Activated naive CD8-positive, alpha-beta T cell treated with anti-CD3 and anti-CD28 coated beads, Interleukin-2, amount 10 ng/mL, durations not matched to agents 7 days and 5 days (primary cell): ENCODE data around the gene RNF208. TPM values are rescaled to one million over a fixed set of nuclear protein-coding genes. Genes with fewer than 3 reads are reported as not detected.
"Not testable (repeated sequence)": the region's sequence is repeated elsewhere in the genome, so short reads cannot be mapped to it uniquely, and the experiment has no call there.

ENCODE experiments used
- ATAC-seq: fragments of 150-1000 bp; cut with Tn5 transposase; one replicate; pipeline ENCODE4 v1.10.0; 2021; ENCODE audit warnings: low read depth, moderate library complexity
- POLR2A ChIA-PET: fragments of 350-600 bp; sonication (Branson Sonifier 250); formaldehyde crosslinking; loops from one replicate; lab custom pipeline; 2021; ENCODE audit warnings: antibody characterized with exemption; lab: Charles Lee
- DNase-seq: peaks from one replicate; pipeline ENCODE4 v3.0.0; 2021
- H3K27ac Mint-ChIP-seq: one replicate; pipeline ENCODE4 v1.8.0; 2022; ENCODE audit warnings: mild to moderate bottlenecking, mixed read lengths
- H3K27me3 Mint-ChIP-seq: one replicate; pipeline ENCODE4 v1.8.0; 2022; ENCODE audit warnings: mild to moderate bottlenecking, moderate library complexity, mixed read lengths
- H3K36me3 Mint-ChIP-seq: one replicate; pipeline ENCODE4 v1.8.0; 2021; ENCODE audit warnings: mild to moderate bottlenecking, mixed read lengths
- H3K4me1 Mint-ChIP-seq: one replicate; pipeline ENCODE4 v1.8.0; 2021; ENCODE audit warnings: mixed read lengths
- H3K4me3 Mint-ChIP-seq: one replicate; pipeline ENCODE4 v1.8.0; 2022; ENCODE audit warnings: mild to moderate bottlenecking, moderate library complexity, mixed read lengths
- H3K9me3 Mint-ChIP-seq: one replicate; pipeline ENCODE4 v1.8.0; 2021; ENCODE audit warnings: mixed read lengths
- total RNA-seq, 2 experiments: library from RNA; stranded (reverse); gene quantifications; one replicate each; pipeline ENCODE4 v1.2.3, GENCODE V29; 2021

RNF208 gene
- total RNA-seq, 2 experiments from 2014 or later: 5.0 to 7.2 TPM

DNA sequence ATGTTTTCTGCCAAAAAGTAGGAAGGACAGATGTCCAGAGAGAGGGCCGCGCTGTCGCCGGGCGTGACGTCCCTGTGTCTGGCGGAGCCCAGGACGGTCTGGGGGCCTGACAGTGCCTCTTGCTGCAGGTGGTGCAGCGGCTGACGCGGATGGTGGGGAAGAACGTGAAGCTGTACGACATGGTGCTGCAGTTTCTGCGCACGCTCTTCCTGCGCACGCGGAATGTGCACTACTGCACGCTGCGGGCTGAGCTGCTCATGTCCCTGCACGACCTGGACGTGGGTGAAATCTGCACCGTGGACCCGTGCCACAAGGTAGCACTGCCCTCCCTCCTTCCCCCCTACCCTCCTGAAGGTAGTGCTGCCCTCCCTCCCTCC, 40.9 kb upstream of the RNF208 start:
- H3K27me3 Mint-ChIP-seq: no peaks in the 10 kb centered on the region
- H3K9me3 Mint-ChIP-seq: no peaks in the 10 kb centered on the region
- peaks cover 11% of the 10 kb centered on the region for H3K36me3 Mint-ChIP-seq
- no peak for ATAC-seq
- H3K4me3 Mint-ChIP-seq: no peak overlapping the region
- H3K4me1 Mint-ChIP-seq: peaks cover 4% of the 10 kb centered on the region
- POLR2A ChIA-PET: no interaction called here
- no peak for DNase-seq
- no peak overlapping the region for H3K27ac Mint-ChIP-seq

DNA sequence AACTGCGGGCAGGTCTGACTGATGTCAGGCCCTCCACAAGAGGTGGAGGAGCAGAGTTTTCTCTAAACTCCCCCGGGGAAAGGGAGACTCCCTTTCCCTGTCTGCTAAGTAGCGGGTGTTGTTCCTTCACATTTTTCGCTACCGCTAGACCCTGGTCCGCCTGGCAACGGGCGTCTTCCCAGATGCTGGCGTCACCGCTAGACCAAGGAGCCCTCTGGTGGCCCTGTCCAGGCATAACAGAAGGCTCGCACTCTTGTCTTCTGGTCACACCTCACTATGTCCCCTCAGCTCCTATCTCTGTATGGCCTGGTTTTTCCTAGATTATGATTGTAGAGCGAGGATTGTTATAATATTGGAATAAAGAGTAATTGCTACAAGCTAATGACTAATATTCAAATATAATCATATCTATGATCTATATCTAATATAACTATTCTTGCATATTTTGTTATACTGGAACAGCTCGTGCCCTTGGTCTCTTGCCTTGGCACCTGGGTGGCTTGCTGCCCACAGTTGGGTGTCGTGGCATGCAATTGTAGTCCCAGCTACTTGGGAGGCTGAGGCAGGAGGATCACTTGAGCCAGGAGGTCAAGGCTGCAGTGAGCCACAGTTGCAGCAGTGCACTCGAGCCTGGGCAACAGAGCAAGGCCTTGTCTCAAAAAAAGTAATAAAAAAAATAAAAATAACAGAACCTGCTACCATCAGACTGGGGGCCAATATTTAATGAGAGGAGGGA, 40.3 kb upstream of the RNF208 start:
- H3K4me3 Mint-ChIP-seq, H3K27me3 Mint-ChIP-seq, H3K27ac Mint-ChIP-seq, H3K4me1 Mint-ChIP-seq, H3K36me3 Mint-ChIP-seq, ATAC-seq, H3K9me3 Mint-ChIP-seq: not testable (repeated sequence)
- POLR2A ChIA-PET: interaction anchor here (1.1 kb wide), 1 partner anchor 20 kb away, joined by 3 read pairs; no protein-coding TSS in a partner anchor
- DNase-seq: peak; percentile 36

DNA sequence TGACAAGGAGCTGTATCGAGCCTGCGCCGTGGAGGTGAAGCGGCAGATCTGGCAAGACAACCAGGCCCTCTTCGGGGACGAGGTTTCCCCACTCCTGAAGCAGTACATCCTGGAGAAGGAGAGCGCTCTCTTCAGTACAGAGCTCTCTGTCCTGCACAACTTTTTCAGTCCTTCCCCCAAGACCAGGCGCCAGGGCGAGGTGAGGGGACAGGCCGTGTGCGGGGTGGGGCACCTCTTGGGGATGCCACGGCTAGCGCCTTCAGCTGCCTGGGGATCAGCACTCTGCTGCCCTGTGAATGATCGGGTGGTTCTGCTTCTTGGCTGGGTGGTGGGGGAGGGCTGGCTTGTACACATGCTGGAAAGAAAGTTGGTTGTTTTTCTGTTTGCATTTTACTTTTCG, 34.8 kb upstream of the RNF208 start:
- no peak for ATAC-seq
- POLR2A ChIA-PET: interaction anchor here (0.7 to 7.2 kb wide), 4 partner anchors 14 to 409 kb away, joined by 3 to 171 read pairs (median 4); partner anchors contain the start of gene TUBB4B
- Mint-ChIP-seq H3K27me3 (no peaks in the 10 kb centered on the region), H3K27ac (no peak overlapping the region), H3K36me3 (peaks cover 4% of the 10 kb centered on the region), H3K4me1 (peaks cover 5% of the 10 kb centered on the region), H3K9me3 (no peaks in the 10 kb centered on the region), H3K4me3 (peak overlapping the region; percentile 91)
- DNase-seq: no peak

DNA sequence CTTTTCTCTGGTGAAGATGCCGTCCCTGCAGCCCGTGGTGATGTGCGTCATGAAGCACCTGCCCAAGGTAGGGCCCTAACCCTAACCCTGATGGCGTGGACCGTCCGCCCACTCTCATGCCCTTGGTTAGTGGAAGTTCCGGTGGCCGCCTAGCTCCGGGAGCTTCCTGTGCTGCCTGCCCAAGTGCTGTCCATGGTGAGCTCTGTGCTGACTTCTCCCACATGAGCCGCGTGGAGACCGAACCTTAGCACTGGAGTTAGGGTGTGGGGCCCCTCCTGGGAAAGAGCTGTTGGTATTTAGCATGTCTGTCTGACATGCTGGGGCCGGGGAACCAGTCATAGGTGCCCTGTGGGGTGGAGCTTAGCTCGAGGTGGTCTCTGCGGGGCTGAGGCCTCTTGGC, 34.3 kb upstream of the RNF208 start:
- POLR2A ChIA-PET: interaction anchor here (0.8 to 7.2 kb wide), 6 partner anchors 13 to 188 kb away, joined by 3 to 171 read pairs (median 3); partner anchors contain the start of genes NDOR1, TMEM203 and TUBB4B
- Mint-ChIP-seq H3K27me3 (no peaks in the 10 kb centered on the region), H3K36me3 (peaks cover 2% of the 10 kb centered on the region), H3K27ac (no peak overlapping the region), H3K4me1 (peaks cover 5% of the 10 kb centered on the region), H3K4me3 (peak overlapping the region; percentile 91), H3K9me3 (no peaks in the 10 kb centered on the region)
- no peak for DNase-seq
- ATAC-seq: no peak

DNA sequence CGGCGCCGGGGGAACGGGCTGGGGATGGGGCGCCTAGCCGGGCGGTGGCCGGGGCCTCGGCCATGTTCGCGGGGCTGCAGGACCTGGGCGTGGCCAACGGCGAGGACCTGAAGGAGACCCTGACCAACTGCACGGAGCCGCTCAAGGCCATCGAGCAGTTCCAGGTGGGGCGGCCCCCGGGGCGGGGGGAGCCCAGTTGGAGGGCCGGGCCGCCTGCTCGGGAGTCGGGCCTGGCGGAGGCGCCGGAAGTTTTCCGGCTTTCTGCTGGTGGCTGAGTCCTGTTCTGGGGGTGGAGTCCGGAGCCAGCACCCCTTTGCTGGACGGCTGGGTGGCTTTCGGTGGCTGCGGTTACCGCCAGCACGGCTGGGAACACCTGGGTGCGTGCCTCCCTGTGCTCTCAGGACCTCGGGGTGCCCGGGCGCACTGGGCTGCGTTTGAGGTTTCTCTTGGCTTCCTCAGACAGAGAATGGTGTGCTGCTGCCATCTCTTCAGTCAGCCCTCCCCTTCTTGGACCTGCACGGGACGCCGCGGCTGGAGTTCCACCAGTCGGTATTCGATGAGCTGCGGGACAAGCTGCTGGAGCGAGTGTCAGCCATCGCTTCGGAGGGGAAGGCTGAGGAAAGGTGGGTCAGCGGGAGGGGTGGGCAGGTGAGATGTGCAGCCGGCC, 33.5 kb upstream of the RNF208 start:
- Mint-ChIP-seq H3K4me1 (peaks cover 5% of the 10 kb centered on the region), H3K4me3 (peak overlapping the region; percentile 91), H3K27ac (peak overlapping the region; percentile 76), H3K27me3 (no peaks in the 10 kb centered on the region), H3K9me3 (no peaks in the 10 kb centered on the region), H3K36me3 (peaks cover 2% of the 10 kb centered on the region)
- POLR2A ChIA-PET: interaction anchor here (0.8 to 7.2 kb wide), 11 partner anchors 13 to 187 kb away, joined by 3 to 171 read pairs (median 4); partner anchors contain the start of genes EXD3, MAN1B1, NDOR1 and NOXA1
- DNase-seq (no peak), ATAC-seq (peak; percentile 29)

DNA sequence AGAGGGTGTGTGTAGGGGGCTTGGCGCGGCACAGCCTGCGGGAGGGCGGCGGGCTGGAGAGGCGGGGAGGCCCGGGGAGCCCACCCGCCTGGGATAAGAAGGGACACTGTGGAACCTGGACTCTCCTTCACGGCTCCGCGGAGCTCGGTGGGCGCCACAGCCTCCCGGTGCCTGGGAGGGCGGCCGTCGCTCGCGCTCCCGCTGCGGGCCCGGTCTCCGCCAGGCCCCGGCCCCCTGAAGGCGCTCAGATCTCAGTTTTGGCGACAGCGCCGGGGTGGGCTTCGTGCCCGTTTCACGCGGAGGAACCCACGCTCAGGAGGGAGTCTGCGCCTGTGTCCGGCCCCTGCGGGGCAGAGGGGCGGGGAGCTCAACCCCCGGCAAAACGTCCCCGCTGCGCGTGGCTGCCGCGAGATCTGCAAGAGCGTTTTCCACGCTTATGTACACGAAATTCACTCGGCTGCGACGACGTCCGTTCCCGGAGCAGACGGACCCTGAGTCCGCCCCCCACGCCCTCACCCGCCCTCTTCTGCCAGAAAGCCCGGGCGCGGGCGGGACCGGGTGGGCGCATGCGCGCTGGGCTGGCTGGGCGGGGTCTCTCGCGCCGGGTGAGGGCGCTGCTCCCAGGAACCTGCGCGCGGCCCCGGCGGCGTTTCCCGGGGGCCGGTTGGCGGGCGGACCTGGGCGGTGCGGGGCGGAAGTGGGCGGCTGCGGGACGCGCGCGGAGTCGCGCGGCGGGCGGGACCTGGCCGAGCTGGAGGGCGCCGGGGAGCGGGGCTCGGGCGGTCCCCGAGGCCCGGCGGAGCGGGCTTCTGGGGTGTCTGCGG, 32.8 kb upstream of the RNF208 start, which contains the start of gene NELFB:
Gene NELFB, plus strand, starts transcription at position 704 of the 824 bp plus-strand sequence.
- Mint-ChIP-seq H3K4me3 (peak within 1 kb of the TSS; percentile 91), H3K4me1 (peaks cover 5% of the 10 kb centered on the region), H3K9me3 (no peaks in the 10 kb centered on the region), H3K36me3 (peaks cover 2% of the 10 kb centered on the region), H3K27me3 (no peaks in the 10 kb centered on the region), H3K27ac (peak within 1 kb of the TSS; percentile 76)
- peak; percentile 100 for DNase-seq
- peak; percentile 88 for ATAC-seq
- POLR2A ChIA-PET: interaction anchor here (0.5 to 7.2 kb wide), 10 partner anchors 12 to 169 kb away, joined by 3 to 171 read pairs (median 7); partner anchors contain the start of genes CYSRT1, EXD3, MAN1B1 and NDOR1

DNA sequence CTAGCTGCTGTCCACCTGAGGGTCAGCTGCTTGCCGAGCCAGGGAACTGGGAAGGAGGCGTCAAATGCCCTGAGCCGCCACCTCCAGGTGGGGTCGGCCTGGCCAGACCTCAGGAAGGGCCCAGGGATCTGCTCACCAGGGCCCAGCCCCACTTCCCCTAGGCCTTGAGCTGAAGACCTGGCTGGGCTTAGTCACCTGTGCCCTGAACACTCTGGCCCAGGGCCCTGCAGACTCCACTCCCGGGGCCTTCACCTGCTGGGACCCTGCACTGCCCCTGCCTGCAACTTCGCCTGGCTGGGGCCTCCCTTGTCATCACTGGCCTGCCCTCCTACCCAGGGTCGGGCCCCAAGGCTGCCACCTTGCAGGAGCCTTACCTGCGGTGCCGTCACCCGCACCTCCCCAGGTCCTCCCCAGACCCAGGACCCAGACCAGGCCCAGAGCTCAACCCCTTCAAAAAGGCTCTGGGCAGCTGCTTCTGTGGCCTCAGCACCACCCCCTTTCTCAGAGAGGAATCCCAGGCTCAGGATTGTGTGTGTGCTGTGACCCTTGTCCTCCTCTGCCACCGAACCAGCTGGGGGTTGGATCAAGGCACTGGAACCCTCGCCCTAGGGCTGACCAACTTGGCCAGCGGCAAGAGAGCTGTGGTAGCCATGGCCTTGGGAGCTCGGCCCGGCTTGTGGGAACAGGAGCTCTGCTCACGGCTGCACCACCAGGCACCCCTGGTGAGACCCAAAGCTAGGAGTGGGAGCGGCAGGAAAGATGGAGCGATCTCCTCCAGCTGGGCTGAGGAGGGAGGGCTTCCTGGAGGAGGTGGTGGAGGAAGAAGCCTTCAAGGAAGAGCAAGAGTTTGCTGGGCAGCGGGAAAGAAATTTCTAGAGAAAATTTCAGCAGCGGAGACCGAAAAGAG, 31.9 kb upstream of the RNF208 start:
- peak; percentile 38 for DNase-seq

DNA sequence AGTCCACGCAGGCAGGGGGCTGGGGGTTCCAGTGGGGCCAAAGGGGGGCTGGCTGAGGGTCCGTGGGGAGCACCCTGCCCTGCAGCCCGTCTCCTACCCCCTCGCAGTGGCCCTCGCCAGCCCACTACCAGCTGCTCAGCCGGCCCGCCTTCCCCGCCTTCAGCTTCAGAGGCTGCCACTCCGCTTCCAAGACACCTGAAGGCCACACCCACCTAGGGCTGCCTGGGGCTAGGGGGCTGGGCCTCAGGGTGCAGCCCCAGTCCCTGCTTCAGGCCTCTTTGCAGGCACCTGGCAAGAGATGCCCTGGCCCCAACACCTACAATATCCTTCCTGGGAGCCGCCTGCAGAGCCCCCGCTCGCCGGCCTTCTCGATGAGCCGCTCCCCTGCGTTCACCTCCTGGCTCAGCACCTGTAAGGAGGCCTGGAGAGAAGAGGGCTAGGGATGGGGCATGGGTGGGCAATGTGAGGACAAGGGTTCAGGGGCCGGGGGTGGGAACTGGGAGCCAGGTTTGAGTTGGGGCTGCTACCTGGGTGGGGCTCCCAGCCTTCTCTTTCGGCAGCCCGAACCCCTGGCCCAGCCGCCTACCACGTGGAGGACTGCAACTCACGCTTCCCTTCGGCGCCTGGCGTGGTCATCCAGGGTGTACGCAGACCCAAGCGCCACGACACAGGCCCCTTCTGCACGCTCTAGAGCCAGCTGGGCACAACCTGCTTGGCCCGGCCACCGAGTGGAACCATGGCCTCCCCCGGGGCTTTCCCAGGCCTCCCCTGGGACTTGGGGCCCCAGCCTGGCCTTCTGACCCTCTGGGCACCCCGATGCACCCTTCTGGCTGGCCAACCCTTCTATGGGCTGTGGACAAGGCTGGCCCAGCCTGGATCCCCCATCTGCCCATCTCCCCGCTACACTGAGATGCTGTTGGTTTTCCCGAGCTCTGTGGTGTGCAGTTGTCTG, 30.8 kb upstream of the RNF208 start:
- H3K27ac Mint-ChIP-seq: no peak overlapping the region
- no peak overlapping the region for H3K4me3 Mint-ChIP-seq
- no peaks in the 10 kb centered on the region for H3K36me3 Mint-ChIP-seq
- DNase-seq (peak; percentile 32), ATAC-seq (no peak)
- H3K27me3 Mint-ChIP-seq: no peaks in the 10 kb centered on the region
- H3K9me3 Mint-ChIP-seq: no peaks in the 10 kb centered on the region
- H3K4me1 Mint-ChIP-seq: peaks cover 5% of the 10 kb centered on the region
- POLR2A ChIA-PET: interaction anchor here (2.0 to 7.2 kb wide), 2 partner anchors 10 to 29 kb away, joined by 9 to 171 read pairs; partner anchors contain the start of genes CYSRT1, RNF208 and TUBB4B

More for the DNA sequence above, 31.9 kb upstream of the RNF208 start:
- Mint-ChIP-seq H3K4me1 (peaks cover 5% of the 10 kb centered on the region), H3K27ac (peak overlapping the region; percentile 64), H3K36me3 (no peaks in the 10 kb centered on the region), H3K9me3 (no peaks in the 10 kb centered on the region), H3K27me3 (no peaks in the 10 kb centered on the region), H3K4me3 (peak overlapping the region; percentile 79)
- POLR2A ChIA-PET: interaction anchor here (0.5 to 7.2 kb wide), 10 partner anchors 11 to 169 kb away, joined by 3 to 171 read pairs (median 7); partner anchors contain the start of genes CYSRT1, EXD3, MAN1B1 and NOXA1
- no peak for ATAC-seq

DNA sequence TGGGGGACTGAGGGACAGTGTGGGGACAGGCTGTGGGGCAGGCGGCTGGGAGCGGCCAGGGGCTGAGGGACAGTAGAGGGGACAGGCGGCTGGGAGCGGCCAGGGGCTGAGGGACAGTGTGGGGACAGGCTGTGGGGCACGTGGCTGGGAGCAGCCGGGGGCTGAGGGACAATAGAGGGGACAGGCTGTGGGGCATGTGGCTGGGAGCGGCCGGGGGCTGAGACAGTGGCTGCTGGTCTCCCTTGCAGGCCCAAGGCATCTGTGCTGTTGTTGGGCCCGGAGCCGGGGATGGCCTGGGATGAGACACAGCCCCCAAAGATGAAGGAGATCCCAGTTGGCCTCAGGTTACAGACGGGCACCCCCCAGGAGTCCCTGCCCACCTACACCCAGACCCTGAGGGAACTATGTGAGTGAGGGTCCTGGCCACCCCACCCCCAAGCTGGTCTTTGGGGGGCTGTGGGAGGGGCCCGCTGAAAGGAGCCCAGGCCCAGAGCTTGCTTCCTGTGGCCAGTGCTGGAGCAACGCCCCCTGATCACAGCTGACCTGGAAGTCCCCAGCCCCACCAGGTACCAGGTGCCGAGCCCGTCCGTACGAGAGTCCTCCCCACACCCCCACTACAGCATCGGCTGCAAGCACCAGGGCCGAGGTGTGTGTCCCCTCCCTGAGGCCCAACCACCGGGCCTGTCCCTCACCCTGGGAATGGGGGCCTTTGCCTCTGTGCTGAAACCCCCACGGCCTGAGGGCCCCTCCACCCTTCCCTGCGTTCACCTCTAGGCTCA, 29.6 kb upstream of the RNF208 start:
- no peaks in the 10 kb centered on the region for H3K9me3 Mint-ChIP-seq
- ATAC-seq (no peak), DNase-seq (peak; percentile 31)
- POLR2A ChIA-PET: interaction anchor here (7.2 kb wide), 1 partner anchor 9 kb away, joined by 171 read pairs; the partner anchor contains the start of gene TUBB4B
- H3K36me3 Mint-ChIP-seq: no peaks in the 10 kb centered on the region
- no peak overlapping the region for H3K27ac Mint-ChIP-seq
- peaks cover 5% of the 10 kb centered on the region for H3K4me1 Mint-ChIP-seq
- no peaks in the 10 kb centered on the region for H3K27me3 Mint-ChIP-seq
- H3K4me3 Mint-ChIP-seq: no peak overlapping the region

DNA sequence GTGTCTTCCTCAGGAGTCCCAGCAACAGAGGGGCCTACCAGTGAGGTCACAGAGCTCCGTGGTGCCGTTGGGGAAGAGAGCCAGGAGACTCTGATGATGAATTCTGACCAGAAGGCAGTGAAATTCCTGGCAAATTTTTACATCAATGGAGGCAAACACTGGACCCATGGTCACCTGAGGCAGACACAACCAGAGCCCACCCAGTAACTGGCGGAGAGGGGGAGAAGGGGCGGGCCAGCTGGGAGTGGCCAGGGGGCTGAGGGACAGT, 29.1 kb upstream of the RNF208 start, which contains the start of gene STPG3:
Gene STPG3, plus strand, starts transcription at position 93 of the 268 bp plus-strand sequence. Its CDS starts 1 bp downstream, at position 94.
- no peak for ATAC-seq
- Mint-ChIP-seq H3K27me3 (no peaks in the 10 kb centered on the region), H3K4me1 (peaks cover 5% of the 10 kb centered on the region), H3K4me3 (no peak within 1 kb of the TSS), H3K36me3 (no peaks in the 10 kb centered on the region), H3K27ac (no peak within 1 kb of the TSS), H3K9me3 (no peaks in the 10 kb centered on the region)
- POLR2A ChIA-PET: interaction anchor here (7.2 kb wide), 1 partner anchor 8 kb away, joined by 171 read pairs; the partner anchor contains the start of gene TUBB4B
- no peak for DNase-seq
